ENCODE data around the gene HNRNPUL1.
"Not testable (repeated sequence)": the region's sequence is repeated elsewhere in the genome, so short reads cannot be mapped to it uniquely, and the experiment has no call there.

HNRNPUL1 gene

GRCh38 chr19:41263850-41264580, at the start of gene HNRNPUL1:
HNRNPUL1 (plus strand) TSS chr19:41264372; CDS start chr19:41264504, 132 bp downstream.
- peak; percentile 100 for DNase-seq

- no peak for DNase-seq
Measured at GRCh38 chr19:41217741-41218140, 46.4 kb upstream of the HNRNPUL1 start.

DNA sequence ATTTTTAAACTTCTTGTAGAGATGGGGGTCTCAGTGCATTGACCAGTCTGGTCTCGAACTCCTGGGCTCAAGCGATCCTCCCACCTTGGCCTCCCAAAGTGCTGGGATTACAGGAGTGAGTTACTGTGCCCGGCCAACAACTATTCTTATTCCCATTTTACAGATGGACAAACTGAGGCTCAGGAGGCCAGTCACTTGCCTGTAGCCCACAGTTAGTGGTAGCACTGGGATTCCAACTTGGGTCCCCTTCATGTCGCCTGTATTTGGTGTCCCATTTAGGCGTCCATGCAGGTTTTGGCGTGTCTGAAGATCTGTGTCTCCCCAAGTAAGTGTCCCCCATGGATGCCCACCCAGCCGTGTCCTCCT, 45.9 kb upstream of the HNRNPUL1 start:
- DNase-seq: no peak

DNA sequence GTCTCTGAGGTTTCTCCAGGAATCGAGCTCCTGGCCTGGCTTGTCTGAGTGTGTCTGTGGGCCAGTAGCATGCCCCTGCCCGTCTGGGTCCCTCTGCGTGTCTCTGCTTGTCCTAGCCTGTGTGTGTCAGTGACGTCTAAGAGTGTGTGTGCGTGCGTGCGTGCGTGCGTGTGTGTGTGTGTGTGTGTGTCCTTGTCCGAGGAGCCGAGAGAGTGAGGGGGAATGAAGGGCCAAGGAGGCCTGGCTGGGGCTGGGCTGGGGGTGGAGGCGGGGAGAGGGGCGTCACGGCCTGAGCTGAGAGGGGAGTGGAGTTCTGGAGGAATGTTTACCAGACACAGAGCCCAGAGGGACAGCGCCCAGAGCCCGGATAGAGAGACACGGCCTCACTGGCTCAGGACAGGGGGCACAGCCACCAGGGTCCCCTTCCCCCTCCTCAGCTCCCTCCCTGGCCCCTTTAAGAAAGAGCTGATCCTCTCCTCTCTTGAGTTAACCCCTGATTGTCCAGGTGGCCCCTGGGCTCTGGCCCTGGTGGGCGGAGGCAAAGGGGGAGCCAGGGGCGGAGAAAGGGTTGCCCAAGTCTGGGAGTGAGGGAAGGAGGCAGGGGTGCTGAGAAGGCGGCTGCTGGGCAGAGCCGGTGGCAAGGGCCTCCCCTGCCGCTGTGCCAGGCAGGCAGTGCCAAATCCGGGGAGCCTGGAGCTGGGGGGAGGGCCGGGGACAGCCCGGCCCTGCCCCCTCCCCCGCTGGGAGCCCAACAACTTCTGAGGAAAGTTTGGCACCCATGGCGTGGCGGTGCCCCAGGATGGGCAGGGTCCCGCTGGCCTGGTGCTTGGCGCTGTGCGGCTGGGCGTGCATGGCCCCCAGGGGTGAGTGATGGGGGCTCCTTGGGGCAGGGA, 45.3 kb upstream of the HNRNPUL1 start, which contains the start of gene AXL:
Gene AXL (plus strand): TSS at position 609 of the 893 bp plus-strand sequence. CDS start 170 bp downstream, at position 779.
- no peak for DNase-seq

GRCh38 chr19:41219924-41220567, 44.1 kb upstream of the HNRNPUL1 start:
- no peak for DNase-seq

- no peak for DNase-seq
Measured at GRCh38 chr19:41220811-41221210, 43.4 kb upstream of the HNRNPUL1 start.

DNA sequence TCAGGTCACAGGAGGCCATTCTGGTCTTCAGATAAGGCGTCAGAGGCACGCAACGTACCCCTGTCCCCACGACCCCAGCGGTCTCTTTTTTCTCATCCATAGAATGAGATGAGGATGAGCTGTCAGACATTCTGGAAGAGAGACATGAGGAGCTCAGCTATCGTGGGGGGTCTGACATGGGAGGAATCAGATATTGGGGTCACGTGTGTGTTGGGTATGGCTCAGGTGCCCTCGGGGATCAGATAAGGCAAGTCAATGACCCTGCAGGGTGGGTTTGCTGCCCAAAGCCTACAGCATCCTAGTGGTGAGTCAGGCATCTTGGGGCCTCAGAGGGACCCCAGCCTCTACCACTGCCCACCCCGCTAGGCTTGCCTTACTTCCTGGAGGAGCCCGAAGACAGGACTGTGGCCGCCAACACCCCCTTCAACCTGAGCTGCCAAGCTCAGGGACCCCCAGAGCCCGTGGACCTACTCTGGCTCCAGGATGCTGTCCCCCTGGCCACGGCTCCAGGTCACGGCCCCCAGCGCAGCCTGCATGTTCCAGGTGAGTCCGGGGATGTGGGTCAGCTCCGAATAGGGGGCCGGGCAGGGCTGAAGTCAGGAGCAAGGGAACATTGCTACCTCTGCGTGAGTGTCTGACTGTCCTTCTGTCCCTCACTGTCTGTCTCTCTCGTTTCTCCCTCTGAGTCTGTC, 42.5 kb upstream of the HNRNPUL1 start:
- no peak for DNase-seq

DNA sequence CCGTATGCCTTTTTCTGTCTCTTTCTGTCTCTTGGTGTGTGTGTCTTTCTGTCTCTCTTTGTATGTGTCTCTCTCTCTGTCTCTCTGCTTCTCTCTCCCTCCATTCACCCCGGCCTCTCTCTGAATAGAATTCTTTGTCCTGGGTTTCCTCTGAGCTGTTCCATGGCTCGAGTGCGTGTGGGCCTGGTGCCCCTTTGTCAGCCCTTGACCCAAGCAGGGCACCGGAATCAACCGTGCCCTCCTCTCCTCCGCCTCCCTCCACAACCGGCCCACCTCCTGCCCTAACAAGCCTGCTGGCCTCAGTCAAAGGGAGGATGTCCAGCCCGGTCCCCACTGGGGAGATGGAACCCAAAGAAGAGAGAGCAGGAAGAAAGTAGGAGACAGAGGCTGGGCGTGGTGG, 41.9 kb upstream of the HNRNPUL1 start:
- no peak for DNase-seq

GRCh38 chr19:41223431-41224234, 40.5 kb upstream of the HNRNPUL1 start:
- no peak for DNase-seq

- no peak for DNase-seq
Measured at GRCh38 chr19:41224632-41225031, 39.5 kb upstream of the HNRNPUL1 start.

DNA sequence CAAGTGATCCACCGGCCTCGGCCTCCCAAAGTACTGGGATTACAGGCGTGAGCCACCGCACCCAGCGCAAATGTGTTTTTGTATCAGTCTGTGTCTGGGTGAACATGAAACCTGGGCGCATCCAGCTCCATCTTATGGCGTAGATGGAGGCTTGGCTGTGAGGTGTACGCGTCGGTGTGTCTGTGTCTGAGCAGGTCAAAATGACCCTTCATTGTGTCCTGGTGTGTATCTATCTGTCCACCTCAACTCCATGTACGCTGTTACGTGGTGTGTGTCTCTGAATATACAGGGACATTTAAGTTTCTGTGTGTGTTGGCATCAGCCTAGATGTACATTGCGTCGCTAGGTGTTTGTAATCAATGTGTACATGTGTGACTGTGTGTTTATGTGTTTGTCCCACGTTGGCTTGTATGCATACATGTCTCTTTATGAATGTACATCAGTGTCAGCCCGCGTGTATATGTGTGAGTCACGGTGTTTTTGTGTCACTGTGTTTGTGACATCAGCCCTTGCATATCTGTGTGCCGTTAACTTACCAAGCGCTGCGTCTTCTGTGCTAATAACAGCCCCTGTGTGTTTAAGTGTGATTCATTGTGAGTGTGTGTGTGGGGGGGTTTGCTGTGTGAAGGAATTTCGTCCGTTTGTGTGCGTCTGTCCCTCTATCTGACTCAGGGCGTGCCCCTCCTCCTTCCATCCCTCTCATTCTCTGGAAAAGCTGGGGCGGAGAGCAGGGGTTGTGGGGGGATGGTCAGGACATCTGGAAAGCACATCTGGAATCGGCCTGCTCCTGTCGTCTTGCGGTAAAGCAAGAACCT, 38.7 kb upstream of the HNRNPUL1 start:
- DNase-seq: no peak

GRCh38 chr19:41226053-41226873, 37.9 kb upstream of the HNRNPUL1 start:
- DNase-seq: peak; percentile 38

GRCh38 chr19:41226874-41227390, 37.2 kb upstream of the HNRNPUL1 start:
- no peak for DNase-seq

DNA sequence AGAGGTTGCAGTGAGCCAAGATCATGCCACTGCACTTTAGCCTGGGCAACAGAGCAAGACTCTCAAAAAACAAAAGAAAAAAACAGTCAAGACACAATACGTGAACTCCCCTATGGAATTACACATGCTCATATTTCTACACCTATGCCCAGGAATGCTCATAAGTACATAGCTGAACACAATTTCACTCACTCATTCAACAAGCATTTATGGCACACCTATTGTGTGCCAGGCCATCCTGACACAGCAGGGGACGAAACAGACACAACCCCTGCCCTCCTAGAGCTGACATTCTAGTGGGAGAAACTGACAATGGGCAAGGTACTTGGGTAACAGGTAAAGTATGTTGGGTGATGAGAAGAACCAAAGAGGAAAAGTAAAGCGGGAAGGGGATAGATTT, 35.7 kb upstream of the HNRNPUL1 start:
- DNase-seq: no peak

- not testable (repeated sequence) for DNase-seq
Measured at GRCh38 chr19:41229338-41229737, 34.8 kb upstream of the HNRNPUL1 start.

DNA sequence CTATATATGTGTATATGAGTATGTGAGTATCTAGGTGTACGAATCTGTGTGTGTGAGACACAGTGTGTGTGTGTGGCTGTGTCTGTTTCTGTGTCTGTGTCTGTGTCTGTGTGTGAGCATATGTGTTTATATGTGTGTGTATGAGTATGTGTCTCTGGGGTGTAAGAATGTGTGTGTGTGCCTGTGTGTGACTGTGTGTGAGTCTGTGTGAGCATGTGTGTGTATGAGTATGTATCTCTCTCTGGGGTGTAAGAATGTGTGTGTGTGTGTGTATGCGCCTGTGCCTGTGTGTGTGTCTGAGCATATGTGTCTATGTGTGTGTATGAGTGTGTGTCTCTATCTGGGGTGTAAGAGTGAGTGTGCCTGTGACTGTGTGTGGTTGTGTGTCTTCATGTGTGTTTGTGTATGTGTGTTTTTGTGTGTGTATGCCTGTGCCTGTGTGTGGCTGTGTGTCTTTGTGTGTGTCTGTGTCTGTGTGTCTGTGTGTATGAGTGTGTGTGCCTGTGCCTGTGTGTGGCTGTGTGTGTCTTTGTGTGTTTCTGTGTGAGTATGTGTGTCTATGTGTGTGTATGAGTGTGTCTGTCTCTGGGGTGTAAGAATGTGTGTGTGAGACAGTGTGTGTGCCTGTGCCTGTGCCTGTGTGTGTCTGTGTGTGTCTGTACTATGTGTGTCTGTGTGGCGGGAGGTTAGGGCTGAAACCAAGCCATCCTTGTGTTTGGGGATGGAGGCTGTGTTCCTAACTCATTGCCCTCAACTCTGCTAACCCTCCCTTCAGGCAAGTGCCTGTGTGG, 33.9 kb upstream of the HNRNPUL1 start:
- DNase-seq: no peak

- DNase-seq: no peak
Measured at GRCh38 chr19:41232686-41233085, 31.5 kb upstream of the HNRNPUL1 start.

DNA sequence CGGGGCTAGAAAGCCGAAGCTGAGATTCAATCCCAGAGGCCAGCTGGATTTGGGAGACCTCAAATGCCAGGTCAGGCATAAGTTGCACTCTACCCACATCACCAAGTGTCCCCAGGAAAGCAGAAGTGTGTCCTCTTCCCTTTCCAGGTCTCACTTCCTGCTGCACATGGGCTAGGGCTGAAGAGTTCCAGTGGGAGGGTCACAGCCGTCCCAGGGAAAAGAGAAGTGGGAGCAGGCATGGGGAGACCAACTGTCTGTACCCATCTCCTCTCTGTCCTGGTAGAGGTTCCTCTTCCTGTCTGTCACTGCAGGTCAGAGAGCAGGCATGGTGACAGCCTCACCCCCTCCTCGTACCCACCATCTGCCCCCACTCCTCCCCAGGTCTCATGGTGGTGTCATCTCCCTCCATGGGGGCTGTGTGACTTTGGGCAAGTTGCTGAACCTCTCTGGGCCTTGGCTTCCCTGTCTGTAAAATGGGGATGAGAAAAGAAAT, 30.4 kb upstream of the HNRNPUL1 start:
- DNase-seq: peak; percentile 30

All from CD4-positive, alpha-beta T cell treated with Interleukin-17A for 1 hour (primary cell).